Keratinocyte (primary cell): ENCODE measurements around the gene PRKCE. TPM values are rescaled to one million over a fixed set of nuclear protein-coding genes. Genes with fewer than 3 reads are reported as not detected.

Experiments used
- DNase-seq: peaks from one replicate; pipeline ENCODE4 v3.0.0-alpha.2; 2011; ENCODE audit warnings: low read depth, missing footprints, low spot score
- FAIRE-seq: peaks from 2 replicates; lab custom pipeline; 2011; peaks lifted over from hg19 to GRCh38; lab: Jason Lieb, UNC
- H2AFZ ChIP-seq: 2 replicates; pipeline ENCODE4 v1.6.0; 2012; ENCODE audit warnings: low read length, control low read depth, inconsistent platforms; ENCODE audit not compliant: control insufficient read depth
- H3K27ac ChIP-seq: 2 replicates; pipeline ENCODE4 v1.5.1; 2011; ENCODE audit warnings: low read length; ENCODE audit not compliant: control insufficient read depth, insufficient read depth
- H3K27me3 ChIP-seq: 3 replicates; pipeline ENCODE4 v1.6.0; 2011; ENCODE audit warnings: low read length; ENCODE audit not compliant: control insufficient read depth, insufficient read depth; ENCODE audit errors: extremely low read depth
- H3K36me3 ChIP-seq, 2 experiments: 2 replicates in 1 of 2; 3 replicates in 1 of 2; pipeline ENCODE4 v1.5.1; 2011; ENCODE audit warnings: low read length in 2 of 2, mild to moderate bottlenecking in 1 of 2; ENCODE audit not compliant: control insufficient read depth in 2 of 2, insufficient read depth in 2 of 2; ENCODE audit errors: extremely low read depth in 1 of 2
- H3K4me1 ChIP-seq: 3 replicates; pipeline ENCODE4 v1.5.1; 2011; ENCODE audit warnings: low read length; ENCODE audit not compliant: control insufficient read depth, insufficient read depth; ENCODE audit errors: extremely low read depth
- H3K4me2 ChIP-seq: 3 replicates; pipeline ENCODE4 v1.6.0; 2011; ENCODE audit warnings: low read depth, low read length; ENCODE audit not compliant: control insufficient read depth, insufficient read depth; ENCODE audit errors: extremely low read depth
- H3K4me3 ChIP-seq, 3 experiments: fragments of 200-600 bp in 1 of 3; sonication (generic) in 1 of 3; 2 replicates in 2 of 3; 3 replicates in 1 of 3; pipeline ENCODE4 v1.5.1; 2011 to 2016; ENCODE audit warnings: low read length in 3 of 3, mild to moderate bottlenecking in 3 of 3, control low read depth in 2 of 3, inconsistent platforms in 1 of 3, low read depth in 1 of 3, mixed read lengths in 1 of 3, mixed run types in 1 of 3, moderate library complexity in 1 of 3; ENCODE audit not compliant: control insufficient read depth in 2 of 3, insufficient read depth in 2 of 3; ENCODE audit errors: extremely low read depth in 1 of 3
- H3K79me2 ChIP-seq: 2 replicates; pipeline ENCODE4 v1.6.0; 2012; ENCODE audit warnings: low read length; ENCODE audit not compliant: control insufficient read depth, insufficient read depth
- H3K9ac ChIP-seq: 3 replicates; pipeline ENCODE4 v1.6.0; 2011; ENCODE audit warnings: low read length; ENCODE audit not compliant: control insufficient read depth, insufficient read depth; ENCODE audit errors: extremely low read depth
- H3K9me1 ChIP-seq: 3 replicates; pipeline ENCODE4 v1.6.0; 2011; ENCODE audit warnings: low read length; ENCODE audit not compliant: control insufficient read depth, insufficient read depth; ENCODE audit errors: extremely low read depth
- H3K9me3 ChIP-seq: 2 replicates; pipeline ENCODE4 v1.5.1; 2012; ENCODE audit warnings: low read depth, low read length; ENCODE audit not compliant: control insufficient read depth
- H4K20me1 ChIP-seq: 3 replicates; pipeline ENCODE4 v1.6.0; 2011; ENCODE audit warnings: low read length; ENCODE audit not compliant: control insufficient read depth, insufficient read depth; ENCODE audit errors: extremely low read depth
- EZH2 ChIP-seq: IDR thresholded peaks from one replicate; pipeline ENCODE4 v1.6.1; 2012; ENCODE audit warnings: inconsistent platforms, mild to moderate bottlenecking, low read length, moderate library complexity
- dilution Hi-C: fragments of 300-500 bp; cut with MboI; formaldehyde crosslinking; loops from one replicate; pipeline ENCODE4 v1.7.0; 2020; ENCODE audit warnings: low sequenced_read_pairs; ENCODE audit not compliant: extremely low pct_ligation_motif_present
- polyA plus RNA-seq, 5 experiments: library from polyadenylated mRNA; depleted of rRNA in 3 of 5; stranded (reverse) in 3 of 5; stranded (forward) in 1 of 5; unstranded in 1 of 5; fragments of >200 nt; gene quantifications; 1 replicate in 1 of 5; 2 replicates in 3 of 5; 3 replicates in 1 of 5; pipeline versions ENCODE4 v1.2.1 to v1.2.3, GENCODE V29; 2011 to 2012; ENCODE audit warnings: missing spikeins in 2 of 5, low read depth in 1 of 5, low replicate concordance in 1 of 5
- TF ChIP-seq, protein P1 (sequence below), 3 experiments: IDR thresholded peaks in 1 of 3; conservative IDR thresholded peaks in 1 of 3; optimal IDR thresholded peaks in 1 of 3; 2 replicates in 2 of 3; 3 replicates in 1 of 3; pipeline versions ENCODE3 to v1.5.1; 2011; ENCODE audit warnings: low read length in 3 of 3, mild to moderate bottlenecking in 3 of 3, moderate library complexity in 2 of 3, control low read depth in 1 of 3, inconsistent platforms in 1 of 3; ENCODE audit not compliant: insufficient read depth in 2 of 3; ENCODE audit errors: extremely low read depth in 1 of 3

PRKCE gene
- polyA plus RNA-seq, 1 donor (not counting 4 experiments of a cell fraction or from before 2014, with no cell fraction given) = 2.0 TPM

GRCh38 chr2:45755585-45756335 lies 104.3 kb downstream of the PRKCE start:
- Histone ChIP-seq H2AFZ (no peak overlapping the region), H3K9me3 (no peaks in the 10 kb centered on the region), H3K79me2 (no peaks in the 10 kb centered on the region), H3K4me2 (no peak overlapping the region), H3K36me3 (no peaks in the 10 kb centered on the region), H3K4me1 (no peaks in the 10 kb centered on the region), H3K4me3 (no peak overlapping the region), H3K9me1 (no peaks in the 10 kb centered on the region), H3K27me3 (no peaks in the 10 kb centered on the region), H3K27ac (no peak overlapping the region), H4K20me1 (no peaks in the 10 kb centered on the region), H3K9ac (no peak overlapping the region)
- TF ChIP-seq, protein P1, sequence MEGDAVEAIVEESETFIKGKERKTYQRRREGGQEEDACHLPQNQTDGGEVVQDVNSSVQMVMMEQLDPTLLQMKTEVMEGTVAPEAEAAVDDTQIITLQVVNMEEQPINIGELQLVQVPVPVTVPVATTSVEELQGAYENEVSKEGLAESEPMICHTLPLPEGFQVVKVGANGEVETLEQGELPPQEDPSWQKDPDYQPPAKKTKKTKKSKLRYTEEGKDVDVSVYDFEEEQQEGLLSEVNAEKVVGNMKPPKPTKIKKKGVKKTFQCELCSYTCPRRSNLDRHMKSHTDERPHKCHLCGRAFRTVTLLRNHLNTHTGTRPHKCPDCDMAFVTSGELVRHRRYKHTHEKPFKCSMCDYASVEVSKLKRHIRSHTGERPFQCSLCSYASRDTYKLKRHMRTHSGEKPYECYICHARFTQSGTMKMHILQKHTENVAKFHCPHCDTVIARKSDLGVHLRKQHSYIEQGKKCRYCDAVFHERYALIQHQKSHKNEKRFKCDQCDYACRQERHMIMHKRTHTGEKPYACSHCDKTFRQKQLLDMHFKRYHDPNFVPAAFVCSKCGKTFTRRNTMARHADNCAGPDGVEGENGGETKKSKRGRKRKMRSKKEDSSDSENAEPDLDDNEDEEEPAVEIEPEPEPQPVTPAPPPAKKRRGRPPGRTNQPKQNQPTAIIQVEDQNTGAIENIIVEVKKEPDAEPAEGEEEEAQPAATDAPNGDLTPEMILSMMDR (optimal IDR thresholded peaks at IDR 0.05 in 1 of 3, IDR thresholded peaks at IDR 0.05 in 1 of 3, conservative IDR thresholded peaks at IDR 0.05 in 1 of 3; ENCODE audit: extremely low read depth in 1 of 3, insufficient read depth in 2 of 3, low read length in 3 of 3) = no peak
- TF ChIP-seq EZH2 = no peak
- dilution Hi-C loops = no loop called here
- DNase-seq (no peak), FAIRE-seq (no peak)

DNA sequence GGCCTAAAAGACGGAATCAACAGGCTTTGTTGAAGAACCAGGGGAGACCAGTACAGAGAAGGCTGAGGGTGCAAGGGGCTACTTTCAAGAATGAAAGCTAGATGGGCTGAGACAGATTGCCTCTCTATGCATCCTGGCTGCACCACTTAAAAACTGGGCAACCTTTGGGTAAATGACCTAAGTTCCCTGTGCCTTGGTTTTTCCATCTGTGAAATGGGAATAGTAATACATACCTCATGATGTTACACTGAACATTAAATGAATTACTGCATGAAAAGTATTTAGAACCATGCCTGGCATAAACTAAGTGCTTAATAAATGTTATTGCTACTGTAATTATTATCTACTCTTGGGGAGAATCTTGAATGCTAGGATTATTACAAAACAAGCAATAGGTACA lies 106.5 kb downstream of the PRKCE start:
- Histone ChIP-seq H3K27me3 (no peaks in the 10 kb centered on the region), H3K27ac (no peak overlapping the region), H4K20me1 (no peaks in the 10 kb centered on the region), H3K4me3 (no peak overlapping the region), H3K79me2 (no peaks in the 10 kb centered on the region), H3K9me3 (no peaks in the 10 kb centered on the region), H3K4me1 (no peaks in the 10 kb centered on the region), H3K36me3 (no peaks in the 10 kb centered on the region), H2AFZ (no peak overlapping the region), H3K9me1 (no peaks in the 10 kb centered on the region), H3K4me2 (no peak overlapping the region), H3K9ac (no peak overlapping the region)
- dilution Hi-C loops = no loop called here
- DNase-seq (no peak), FAIRE-seq (no peak)
- no peak for TF ChIP-seq EZH2
- TF ChIP-seq, protein P1 (optimal IDR thresholded peaks at IDR 0.05 in 1 of 3, IDR thresholded peaks at IDR 0.05 in 1 of 3, conservative IDR thresholded peaks at IDR 0.05 in 1 of 3; ENCODE audit: extremely low read depth in 1 of 3, insufficient read depth in 2 of 3, low read length in 3 of 3) = no peak
